SHP77 (cell line): ENCODE results near the gene MKI67.
"Not testable (repeated sequence)": the region's sequence is repeated elsewhere in the genome, so short reads cannot be mapped to it uniquely, and the experiment has no call there.

ENCODE experiments used
- DNase-seq, 2 experiments: peaks; one replicate each; lab custom pipeline; 2025; lab: John Stamatoyannopoulos, UW

MKI67 gene

DNA sequence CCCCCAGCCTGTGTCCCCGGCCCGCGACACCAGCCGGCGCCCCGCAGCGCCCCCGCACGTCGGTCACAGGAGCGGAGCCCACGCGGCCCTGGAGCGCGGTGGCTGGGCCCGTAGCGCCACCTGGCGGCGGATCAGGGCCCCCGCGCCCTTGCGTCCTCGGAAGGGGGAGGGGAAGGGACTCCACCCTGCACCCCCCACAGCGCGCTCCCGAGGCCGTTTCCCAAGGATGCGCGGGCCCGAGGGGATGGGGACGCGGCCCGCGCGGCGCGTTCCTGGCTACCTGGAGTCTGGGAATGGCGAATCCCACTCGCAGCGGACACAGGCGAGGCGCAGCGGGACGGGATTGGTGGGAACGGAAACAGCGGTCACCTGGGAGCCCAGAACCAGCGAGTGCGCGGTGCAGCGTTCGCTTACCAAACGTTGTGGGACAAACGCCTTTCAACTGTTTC, 23.8 kb upstream of the MKI67 start:
- no peak for DNase-seq

GRCh38 chr10:128149267-128150014, 23.2 kb upstream of the MKI67 start:
- no peak for DNase-seq

- DNase-seq = no peak
Observed at GRCh38 chr10:128147669-128148068, 21.4 kb upstream of the MKI67 start.

- DNase-seq = no peak
Observed at GRCh38 chr10:128147064-128147463, 20.8 kb upstream of the MKI67 start.

DNA sequence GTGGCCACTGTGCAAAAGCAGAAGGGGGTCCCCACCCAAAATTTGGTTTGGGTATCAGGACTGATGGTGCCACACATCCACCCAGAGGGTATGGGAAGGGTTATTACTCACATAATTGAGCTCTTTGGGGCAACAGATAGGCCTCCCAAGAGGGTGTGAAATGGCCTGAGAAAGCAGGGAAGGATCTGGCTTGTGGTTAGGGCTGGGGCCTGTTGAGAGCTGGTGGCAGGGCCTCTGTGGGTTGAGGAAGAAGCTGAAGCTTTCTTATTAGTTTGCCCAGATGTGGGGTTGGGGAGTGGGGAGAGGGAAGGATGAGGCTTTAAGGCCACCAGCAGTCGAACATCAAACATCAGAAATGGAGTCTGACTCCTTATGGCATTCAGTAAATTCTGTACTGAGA, 18.3 kb upstream of the MKI67 start:
- DNase-seq = no peak

DNA sequence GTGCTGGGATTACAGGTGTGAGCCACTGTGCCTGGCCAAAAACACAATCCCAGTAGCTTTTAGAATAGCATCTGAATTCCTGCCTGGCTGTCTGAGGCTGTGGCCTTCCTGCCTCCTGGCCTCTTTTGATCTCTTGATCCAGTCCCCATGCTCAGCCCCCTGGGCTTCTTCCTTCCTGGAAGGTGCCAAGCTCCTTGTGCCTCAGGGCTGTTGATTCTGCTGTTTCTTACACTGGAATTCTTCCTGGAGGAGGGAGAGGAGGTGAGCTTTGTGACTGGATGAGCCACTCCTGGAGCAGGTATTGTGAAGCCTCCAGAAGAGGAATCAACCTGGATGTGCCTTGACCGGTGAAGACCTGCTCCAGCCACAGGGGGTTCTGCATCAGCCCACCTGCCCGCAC, 17.3 kb upstream of the MKI67 start:
- no peak for DNase-seq

- no peak for DNase-seq
Observed at GRCh38 chr10:128140425-128140824, 14.2 kb upstream of the MKI67 start.

DNA sequence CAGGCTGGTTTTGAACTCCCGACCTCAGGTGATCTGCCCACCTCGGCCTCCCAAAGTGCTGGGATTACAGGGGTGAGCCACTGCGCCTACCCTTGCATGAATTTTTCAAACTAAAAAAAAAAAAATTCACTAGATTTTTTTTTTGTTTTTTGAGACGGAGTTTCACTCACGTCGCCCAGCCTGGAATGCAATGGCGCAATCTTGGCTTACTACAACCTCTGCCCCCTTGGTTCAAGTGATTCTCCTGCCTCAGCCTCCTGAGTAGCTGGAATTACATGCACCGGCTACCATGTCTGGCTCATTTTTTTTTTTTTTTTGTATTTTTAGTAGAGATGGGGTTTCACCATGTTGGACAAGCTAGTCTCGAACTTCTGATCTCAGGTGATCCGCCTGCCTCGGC, 12.2 kb upstream of the MKI67 start:
- DNase-seq = not testable (repeated sequence)

- DNase-seq = no peak
Observed at GRCh38 chr10:128137877-128138276, 11.7 kb upstream of the MKI67 start.

DNA sequence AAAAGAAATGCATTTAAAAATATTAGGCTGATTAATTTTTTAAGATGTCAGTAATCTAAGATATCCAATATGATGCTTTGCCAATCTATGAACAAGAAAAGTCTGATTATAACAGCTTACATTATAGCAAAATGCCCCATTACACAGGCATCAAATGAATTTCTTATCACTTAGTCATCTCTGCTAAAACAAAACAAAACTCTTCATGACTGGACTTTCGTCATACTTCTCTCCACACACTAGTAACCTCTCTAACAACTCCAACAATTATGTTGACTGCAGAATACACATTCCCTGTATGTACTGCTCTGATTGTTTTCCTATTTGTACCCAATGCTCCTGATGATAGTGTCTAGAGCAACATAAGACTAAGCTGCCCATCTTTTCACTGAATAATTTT, 3.8 kb upstream of the MKI67 start:
- DNase-seq = no peak

GRCh38 chr10:128128582-128128981, 2.4 kb upstream of the MKI67 start:
- no peak for DNase-seq

DNA sequence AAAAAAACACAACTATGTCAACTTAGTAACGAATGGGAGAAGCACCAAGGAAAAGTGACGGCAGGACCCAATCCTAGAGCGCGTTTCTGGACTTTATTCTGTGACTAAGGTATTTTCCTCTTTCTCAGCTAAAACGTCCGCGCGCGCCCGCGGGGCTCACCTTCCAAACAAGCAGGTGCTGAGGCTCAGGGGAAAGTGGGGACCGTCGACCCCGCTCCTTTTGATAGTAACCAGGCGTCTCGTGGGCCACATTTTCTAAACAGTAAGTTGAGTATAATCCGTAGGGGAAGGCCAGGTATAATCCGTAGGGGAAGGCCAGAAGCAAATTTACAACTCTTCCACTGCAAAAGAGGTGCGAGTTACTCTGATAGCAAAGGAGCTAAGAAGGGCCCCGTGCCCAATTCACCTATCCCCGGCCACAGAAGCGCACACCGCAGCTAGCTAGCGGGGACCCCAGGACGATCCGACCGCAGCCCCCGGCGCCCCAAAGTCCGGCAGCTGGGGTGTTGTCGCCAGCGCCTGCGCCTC, 743 bp downstream of the MKI67 start:
- no peak for DNase-seq

DNA sequence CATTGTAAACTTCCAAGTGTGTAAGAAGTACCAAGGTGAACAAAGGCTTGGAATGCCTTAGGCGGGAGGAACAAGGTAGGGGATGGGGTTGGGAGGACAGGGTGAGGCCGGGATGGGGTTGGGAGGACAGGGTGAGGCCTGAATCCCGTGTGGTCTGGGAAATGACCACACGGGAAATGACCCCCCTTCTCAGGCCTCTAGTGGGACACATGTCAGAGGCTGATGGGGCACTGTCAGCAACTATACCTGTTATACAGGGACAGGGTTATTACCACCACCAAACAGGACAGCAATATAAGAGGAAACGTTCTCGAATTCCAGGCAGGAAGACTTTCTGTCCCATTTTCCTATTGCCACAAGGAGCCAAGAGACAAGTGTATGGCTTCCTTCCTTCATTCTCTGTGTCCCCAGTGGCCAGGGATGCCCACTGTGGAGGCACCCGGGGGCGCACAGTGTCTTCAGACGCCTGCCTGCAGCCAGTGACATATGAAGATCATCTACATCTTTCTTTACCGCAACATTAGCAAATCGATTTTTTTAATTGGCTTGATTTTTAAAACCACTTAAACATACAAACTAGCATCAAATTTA, 1.3 kb downstream of the MKI67 start:
- DNase-seq = no peak

DNA sequence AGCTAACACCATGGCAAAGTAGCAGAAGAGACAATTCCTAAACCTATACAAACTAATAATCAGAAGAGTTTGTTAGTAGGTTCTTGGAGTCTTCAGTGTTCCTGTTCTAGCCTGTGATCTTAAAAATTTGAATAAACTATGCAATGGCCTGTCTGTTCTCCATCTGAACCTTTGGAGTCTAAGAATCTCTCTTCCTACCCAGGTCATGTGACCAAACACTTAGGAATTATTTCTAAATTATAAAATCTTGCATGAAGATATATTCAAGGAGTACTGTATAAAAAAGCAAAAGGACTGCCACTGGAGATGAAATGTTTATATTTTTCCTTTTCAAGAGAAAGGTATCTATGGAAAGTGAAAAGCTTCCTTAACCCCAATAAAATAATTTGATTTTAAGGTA, 2.4 kb downstream of the MKI67 start:
- no peak for DNase-seq

DNA sequence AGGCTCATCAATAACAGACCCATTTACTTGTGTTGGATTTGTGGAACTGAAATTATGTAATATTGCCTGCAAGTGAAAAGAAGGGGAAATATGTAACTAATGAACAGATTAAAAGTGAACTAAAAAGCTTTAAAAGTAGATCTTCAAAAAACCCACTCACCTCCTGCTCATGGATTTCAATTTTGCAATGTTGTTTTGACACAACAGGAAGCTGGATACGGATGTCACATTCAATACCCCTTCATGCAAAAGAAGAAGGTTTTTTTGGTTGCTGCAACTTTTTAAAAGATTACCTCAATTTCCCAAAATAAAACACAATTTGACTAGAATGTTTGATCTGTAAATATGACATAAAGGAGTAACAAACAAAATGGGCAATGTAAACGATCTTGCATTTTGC, 3.3 kb downstream of the MKI67 start:
- DNase-seq = no peak

DNA sequence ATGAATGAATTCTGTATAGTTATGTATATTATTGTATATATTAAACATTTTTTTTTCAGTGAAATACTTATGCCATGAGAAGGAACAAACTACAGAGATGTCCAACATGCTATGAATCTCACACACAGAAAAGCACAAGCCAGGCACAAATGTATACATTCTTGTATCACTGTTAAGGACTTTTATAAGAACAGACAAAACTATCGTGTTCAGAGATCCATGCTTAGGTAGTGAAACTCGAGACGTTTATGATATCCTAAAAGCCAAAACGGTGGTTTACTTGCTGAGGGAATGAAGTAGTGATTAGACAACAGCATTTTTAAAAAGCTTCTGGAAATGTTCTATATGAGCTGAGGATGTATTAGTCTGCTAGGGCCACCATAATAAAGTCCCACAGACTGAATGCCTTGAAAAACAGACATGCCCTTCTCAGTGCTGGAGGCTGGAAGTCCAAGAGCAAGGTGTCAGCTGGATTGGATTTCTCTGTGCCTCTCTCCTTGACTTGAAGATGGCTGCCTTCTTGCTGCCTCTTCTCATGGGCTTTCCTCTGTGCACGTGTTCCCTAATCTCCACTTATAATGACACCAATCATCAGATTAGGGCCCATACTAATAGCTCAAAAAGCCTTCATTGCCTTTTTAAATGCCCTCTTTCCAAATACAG, 4.3 kb downstream of the MKI67 start:
- no peak for DNase-seq

DNA sequence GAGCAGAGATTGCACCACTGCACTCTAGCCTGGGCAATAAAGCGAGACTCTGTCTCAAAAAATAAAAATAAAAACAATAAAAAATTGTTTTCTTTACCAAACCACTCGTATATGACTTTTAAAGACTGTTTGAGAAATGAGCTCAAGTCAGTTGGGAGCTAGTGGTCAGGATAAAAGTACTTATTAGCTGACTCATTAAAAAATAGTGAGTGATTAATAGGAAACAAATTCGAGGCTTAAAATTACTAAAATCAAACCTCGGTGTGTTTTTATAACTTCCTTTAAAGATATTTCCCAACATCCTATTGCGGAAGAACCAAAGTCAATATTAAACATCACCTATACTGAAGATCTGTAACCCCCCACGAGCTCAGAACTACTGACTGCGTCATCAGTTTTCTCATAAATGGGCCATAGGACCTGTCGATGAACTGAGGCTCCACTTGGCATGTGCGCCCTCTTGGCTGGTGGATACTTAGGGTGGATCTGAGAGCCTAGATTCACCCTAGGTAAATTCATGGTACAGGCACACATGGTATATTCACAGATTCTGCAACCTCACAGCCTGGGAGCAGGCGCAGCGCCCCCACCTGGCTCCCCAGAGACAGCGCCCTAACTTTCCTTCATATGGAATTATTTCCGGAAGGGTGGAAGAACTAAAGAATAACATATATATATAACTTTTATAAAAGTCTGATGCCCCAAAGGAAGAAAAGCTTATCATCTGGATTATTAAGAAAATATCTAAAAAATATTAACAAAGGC, 9.2 kb downstream of the MKI67 start:
- no peak for DNase-seq

GRCh38 chr10:128116187-128116586, 10.0 kb downstream of the MKI67 start:
- no peak for DNase-seq

- no peak for DNase-seq
Observed at GRCh38 chr10:128115356-128115755, 10.9 kb downstream of the MKI67 start.

DNA sequence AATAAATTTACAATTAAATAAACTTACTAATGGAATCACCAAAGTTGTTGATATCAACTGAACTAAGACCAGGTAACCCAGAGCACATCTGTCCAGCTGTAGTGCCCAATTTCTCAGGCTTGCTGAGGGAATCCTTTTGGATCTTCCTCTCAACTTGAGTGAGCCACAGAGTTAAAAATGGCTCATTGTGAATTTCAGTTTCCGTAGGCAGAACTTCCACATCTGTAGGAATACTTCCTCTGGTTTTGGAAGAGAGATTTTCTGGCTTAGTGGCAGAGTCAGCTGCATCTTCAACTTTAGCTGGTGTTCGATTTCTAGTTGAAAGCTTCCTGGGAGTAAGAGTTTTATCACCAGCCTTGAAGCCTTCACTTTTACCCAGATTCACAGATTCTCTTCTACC, 11.3 kb downstream of the MKI67 start:
- DNase-seq = no peak

DNA sequence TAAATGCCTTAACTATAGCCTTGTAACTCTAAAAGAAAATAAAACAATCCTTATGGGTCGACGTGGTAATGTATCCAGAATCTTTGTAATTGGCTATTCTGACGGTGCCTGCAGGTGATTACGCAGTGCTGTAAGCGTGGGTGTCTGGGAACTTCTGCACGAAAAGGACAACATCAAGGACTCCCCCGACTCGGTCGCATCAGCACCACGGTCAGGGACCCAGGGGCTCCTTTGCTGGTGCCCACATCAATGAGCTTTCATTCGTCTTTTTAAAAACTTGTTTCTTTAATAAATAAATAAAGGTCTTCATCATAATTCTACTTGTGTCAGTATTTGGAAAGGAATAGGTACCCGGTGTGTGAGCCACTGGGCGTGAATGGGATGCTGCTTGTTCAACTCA, 13.2 kb downstream of the MKI67 start:
- no peak for DNase-seq

DNA sequence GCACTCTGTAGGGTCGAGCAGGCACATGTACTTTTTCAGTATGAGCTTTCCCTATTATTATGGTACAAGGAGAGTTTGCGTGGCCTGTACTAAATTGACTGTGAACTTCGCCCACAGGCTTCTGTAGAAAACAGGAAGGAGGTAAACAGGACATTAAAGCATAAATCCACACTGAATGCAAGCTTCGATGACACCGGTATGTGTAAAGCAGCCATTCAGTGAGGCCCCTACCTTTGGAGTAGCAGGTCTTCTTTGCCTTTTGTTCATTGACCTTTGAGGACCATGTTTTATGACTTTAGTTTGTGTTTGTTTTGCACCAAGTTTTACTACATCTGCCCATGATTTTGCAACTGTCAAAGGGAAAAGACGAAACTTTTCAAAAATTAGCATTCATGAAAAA, 14.5 kb downstream of the MKI67 start:
- DNase-seq = no peak
